OCI-LY7 (cell line): ENCODE data around the gene PGF. TPM values are rescaled to one million over a fixed set of nuclear protein-coding genes. Genes with fewer than 3 reads are reported as not detected.

Experiments
- Bru-seq: library from RNA; stranded (reverse); fragments of 400-500 nt; gene quantifications from one replicate; lab custom pipeline; 2021; lab: Mats Ljungman, UMichigan
- BruChase-seq, 2 experiments: library from RNA; stranded (reverse); fragments of 400-500 nt; gene quantifications; one replicate each; lab custom pipeline; 2021; lab: Mats Ljungman, UMichigan
- BruUV-seq: library from RNA; stranded (reverse); fragments of 400-500 nt; replicated peaks from 2 replicates; lab custom pipeline; 2021; lab: Mats Ljungman, UMichigan
- CTCF ChIA-PET: fragments of 300-600 bp; sonication (Branson Sonifier 250); formaldehyde crosslinking; loops from one replicate; lab custom pipeline; 2022; ENCODE audit warnings: antibody characterized with exemption; ENCODE audit not compliant: unreplicated experiment; lab: Charles Lee
- POLR2A ChIA-PET: fragments of 300-600 bp; sonication (Branson Sonifier 250); formaldehyde crosslinking; loops from one replicate; lab custom pipeline; 2022; ENCODE audit warnings: antibody characterized with exemption; lab: Charles Lee
- DNase-seq: peaks from one replicate; pipeline ENCODE4 v3.0.0-alpha.2; 2015; ENCODE audit warnings: low spot score
- H2AFZ ChIP-seq: fragments of 200-600 bp; sonication (generic), shearing (Covaris generic); 2 replicates; pipeline ENCODE4 v1.6.1; 2014; ENCODE audit warnings: mild to moderate bottlenecking, antibody characterized with exemption, low read length, moderate library complexity
- H3K27ac ChIP-seq: fragments of 200-600 bp; sonication (generic); 2 replicates; pipeline ENCODE4 v1.5.1; 2014; ENCODE audit warnings: mixed run types, low read depth, mild to moderate bottlenecking, moderate library complexity, low read length, inconsistent platforms; ENCODE audit not compliant: poor library complexity, severe bottlenecking
- H3K36me3 ChIP-seq: fragments of 200-600 bp; sonication (generic); 2 replicates; pipeline ENCODE4 v1.6.1; 2014; ENCODE audit warnings: mild to moderate bottlenecking, antibody characterized with exemption, low read length, moderate library complexity, mixed read lengths; ENCODE audit not compliant: insufficient read depth
- H3K4me1 ChIP-seq: fragments of 200-600 bp; sonication (generic); 2 replicates; pipeline ENCODE4 v1.5.1; 2014; ENCODE audit warnings: mild to moderate bottlenecking, low read length; ENCODE audit not compliant: insufficient read depth, poor library complexity, severe bottlenecking
- H3K4me2 ChIP-seq: fragments of 200-600 bp; sonication (generic); 2 replicates; pipeline ENCODE4 v1.6.1; 2014; ENCODE audit warnings: mild to moderate bottlenecking, low read length
- H3K4me3 ChIP-seq: fragments of 200-600 bp; sonication (generic); 2 replicates; pipeline ENCODE4 v1.5.1; 2014; ENCODE audit warnings: mild to moderate bottlenecking, low read depth, low read length; ENCODE audit not compliant: poor library complexity, severe bottlenecking
- H3K79me2 ChIP-seq: fragments of 200-600 bp; sonication (generic); 2 replicates; pipeline ENCODE4 v1.6.1; 2016; ENCODE audit warnings: low read depth, mild to moderate bottlenecking, low read length, moderate library complexity, mixed read lengths; ENCODE audit not compliant: insufficient read depth
- H3K9me2 ChIP-seq: fragments of 200-600 bp; sonication (generic); 2 replicates; pipeline ENCODE4 v1.6.1; 2016; ENCODE audit warnings: mild to moderate bottlenecking, low read length, mixed read lengths; ENCODE audit not compliant: insufficient read depth
- H3K9me3 ChIP-seq: fragments of 200-600 bp; sonication (generic); 2 replicates; pipeline ENCODE4 v1.6.1; 2014; ENCODE audit warnings: mild to moderate bottlenecking, mixed run types, low read length, mixed read lengths
- H4K20me1 ChIP-seq: fragments of 200-600 bp; sonication (generic); 2 replicates; pipeline ENCODE4 v1.6.1; 2014; ENCODE audit warnings: mild to moderate bottlenecking, antibody characterized with exemption, low read length, moderate library complexity, mixed read lengths; ENCODE audit not compliant: insufficient read depth
- CTCF ChIP-seq: fragments of 200-600 bp; sonication (generic); conservative IDR thresholded peaks from 2 replicates; pipeline ENCODE4 v1.5.1; 2014; ENCODE audit warnings: mild to moderate bottlenecking, antibody characterized with exemption, low read length, moderate library complexity, mixed read lengths
- EZH2phosphoT487 ChIP-seq: fragments of 200-600 bp; sonication (generic); IDR thresholded peaks from 2 replicates; pipeline ENCODE4 v1.6.1; 2018; ENCODE audit warnings: low read depth, borderline replicate concordance, mild to moderate bottlenecking, mixed run types, antibody characterized with exemption, low read length, moderate library complexity, mixed read lengths
- intact Hi-C: fragments of 100-400 bp; cut with micrococcal nuclease; formaldehyde crosslinking; loops from one replicate; pipeline ENCODE4 v1.10.0; 2022; ENCODE audit not compliant: unreplicated experiment
- long read RNA-seq: library from polyadenylated mRNA; stranded (forward); transcript quantifications from one replicate; pipeline ENCODE4 v2.0.0, GENCODE V29; 2022
- total RNA-seq, 2 experiments: library from RNA; depleted of rRNA in 1 of 2; stranded (reverse); fragments of >200 nt in 1 of 2; shearing (Covaris generic) in 1 of 2; gene quantifications; 2 replicates each; pipeline ENCODE4 v1.2.3, GENCODE V29; 2014 to 2022

Gene PGF
- total RNA-seq (2014; rRNA removed; shearing (Covaris generic)) (0.09 and 0.13 TPM in 2 replicates), total RNA-seq (2022) (0.19 TPM in 1 of 2 replicates, not detected in the other), Bru-seq, nascent RNA (percentile 8 among the genes with signal in this experiment), BruChase-seq, experiment 1, labeled RNA remaining after a 6-hour chase (percentile 7 among the genes with signal in this experiment), BruChase-seq, experiment 2, labeled RNA remaining after a 2-hour chase (percentile 11 among the genes with signal in this experiment)
- long read RNA-seq: 0 reads

GRCh38 chr14:74955229-74956026, at the start of gene PGF:
PGF (minus strand) TSS chr14:74955597; CDS start chr14:74955242, 355 bp downstream.
- H2AFZ ChIP-seq: no peak within 1 kb of the TSS
- ChIA-PET POLR2A (interaction anchor here (0.6 kb wide), 1 partner anchor 15 kb away, joined by 4 read pairs; no protein-coding TSS in a partner anchor), CTCF (no interaction called here)
- H4K20me1 ChIP-seq: no peaks in the 10 kb centered on the region
- H3K4me3 ChIP-seq: no peak within 1 kb of the TSS
- intact Hi-C loops: no loop called here
- no TSS peak for BruUV-seq
- peak within 1 kb of the TSS; percentile 40; the same call in 1 of the 2 replicates for H3K4me2 ChIP-seq
- no peaks in the 10 kb centered on the region for H3K9me2 ChIP-seq
- no peaks in the 10 kb centered on the region for H3K36me3 ChIP-seq
- no peaks in the 10 kb centered on the region for H3K79me2 ChIP-seq
- no peak within 1 kb of the TSS for H3K27ac ChIP-seq
- no peak for DNase-seq
- no peaks in the 10 kb centered on the region for H3K4me1 ChIP-seq
- no peaks in the 10 kb centered on the region for H3K9me3 ChIP-seq
- TF ChIP-seq CTCF (no peak), EZH2phosphoT487 (no peak)

- Histone ChIP-seq H3K79me2 (peaks cover 22% of the 10 kb centered on the region), H3K4me1 (peaks cover 15% of the 10 kb centered on the region), H3K36me3 (peaks cover 45% of the 10 kb centered on the region), H3K27ac (peak overlapping the region; percentile 26), H3K9me2 (no peaks in the 10 kb centered on the region), H4K20me1 (no peaks in the 10 kb centered on the region), H3K4me3 (peak overlapping the region; percentile 92), H3K4me2 (peak overlapping the region; percentile 81), H2AFZ (peak overlapping the region; percentile 59), H3K9me3 (peaks cover 12% of the 10 kb centered on the region; the same call in 1 of the 2 replicates)
- peak; percentile 6 for DNase-seq
- POLR2A ChIA-PET: interaction anchor here (0.9 to 1.6 kb wide), 10 partner anchors 11 to 121 kb away, joined by 3 to 6 read pairs (median 3); partner anchors contain the start of gene RPS6KL1
- intact Hi-C loops: no loop called here
- TSS peak; percentile 70 for BruUV-seq
- CTCF ChIA-PET: interaction anchor here (1.4 kb wide), 1 partner anchor 19 kb away, joined by 3 read pairs; no protein-coding TSS in a partner anchor
- no peak for TF ChIP-seq EZH2phosphoT487
- TF ChIP-seq CTCF: no peak
These were observed 48.0 kb upstream of the PGF start for GRCh38 chr14:75003250-75004027.
